22Rv1 (cell line): ENCODE results near the gene MALAT1.

ENCODE experiments used
- CTCF ChIP-seq: fragments of 450-650 bp; IDR thresholded peaks from 2 replicates; pipeline ENCODE4 v1.5.1; 2017; ENCODE audit warnings: mild to moderate bottlenecking
- ZFX ChIP-seq: fragments of 450-650 bp; IDR thresholded peaks from 2 replicates; pipeline ENCODE4 v1.6.1; 2017; ENCODE audit warnings: antibody characterized with exemption, borderline replicate concordance

GRCh38 chr11:65471447-65471891 lies 27.4 kb upstream of the MALAT1 start:
- TF ChIP-seq CTCF (peak; percentile 19; the same call in 1 of the 2 replicates), ZFX (no peak)
